HT1080 (cell line): Measurements from ENCODE around the gene NPAS4. TPM values are rescaled to one million over a fixed set of nuclear protein-coding genes. Genes with fewer than 3 reads are reported as not detected.

Experiments used
- DNase-seq: peaks from one replicate; pipeline ENCODE4 v3.0.0-alpha.2; 2015; ENCODE audit warnings: low read depth
- small RNA-seq: library from RNA; depleted of rRNA; stranded (forward); fragments of <200 nt; gene quantifications from one replicate; pipeline ENCODE3, GENCODE V24; 2014
- total RNA-seq: library from RNA; depleted of rRNA; stranded (reverse); fragments of >200 nt; shearing (Covaris generic); gene quantifications from 2 replicates; pipeline ENCODE4 v1.2.3, GENCODE V29; 2014; rRNA removed

The NPAS4 gene
- total RNA-seq, 1 experiment from 2014 or later: not detected

DNA sequence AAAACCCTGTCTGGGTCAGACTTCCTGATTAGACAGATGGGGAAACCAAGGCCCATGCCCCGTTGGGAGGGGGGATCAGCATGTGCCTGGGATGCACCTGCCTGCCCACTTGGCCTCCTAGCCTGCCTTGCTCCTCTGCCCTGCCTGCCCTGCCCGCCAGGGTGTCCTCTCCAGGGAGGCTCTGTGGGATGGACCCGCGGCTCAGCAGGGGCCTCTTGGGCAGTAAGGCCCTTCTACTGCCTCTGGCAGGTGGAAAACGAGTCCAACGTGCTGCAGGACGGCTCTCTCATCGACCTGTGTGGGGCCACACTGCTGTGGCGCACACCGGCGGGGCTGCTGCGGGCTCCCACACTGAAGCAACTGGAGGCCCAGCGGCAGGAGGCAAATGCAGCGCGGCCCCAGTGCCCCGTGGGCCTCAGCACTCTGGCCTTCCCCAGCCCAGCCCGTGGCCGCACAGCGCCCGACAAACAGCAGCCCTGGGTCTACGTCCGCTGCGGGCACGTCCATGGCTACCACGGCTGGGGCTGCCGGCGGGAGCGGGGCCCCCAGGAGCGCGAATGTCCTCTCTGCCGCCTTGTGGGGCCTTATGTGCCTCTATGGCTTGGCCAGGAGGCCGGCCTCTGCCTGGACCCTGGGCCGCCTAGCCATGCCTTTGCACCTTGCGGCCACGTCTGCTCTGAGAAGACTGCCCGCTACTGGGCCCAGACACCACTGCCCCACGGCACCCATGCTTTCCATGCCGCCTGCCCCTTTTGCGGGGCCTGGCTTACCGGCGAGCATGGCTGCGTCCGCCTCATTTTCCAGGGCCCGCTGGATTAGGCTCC lies 54.7 kb downstream of the NPAS4 start:
- DNase-seq: no peak

Small RNA genes lying within 50 kb of the gene (small RNA-seq; reads per million reads assigned to genes)
- not detected for gene RF00017
- not detected for gene RF00416
- 0.16 reads per million for gene RNU1-84P

Other genes starting within 250 kb of the NPAS4 start
- gene KLC2, start 163.3 kb upstream of the NPAS4 start, total RNA-seq: 13.2 and 14.2 TPM in 2 replicates
- 210 and 249 TPM in 2 replicates for gene RAB1B, start 152.4 kb upstream of the NPAS4 start, total RNA-seq
- gene CNIH2, start 142.9 kb upstream of the NPAS4 start, total RNA-seq: 1.5 and 2.6 TPM in 2 replicates
- gene YIF1A, start 131.9 kb upstream of the NPAS4 start, total RNA-seq: 114 and 127 TPM in 2 replicates
- gene TMEM151A, start 129.1 kb upstream of the NPAS4 start, total RNA-seq: not detected in 2 replicates
- gene CD248, start 104.0 kb upstream of the NPAS4 start, total RNA-seq: not detected in 2 replicates
- gene RIN1, start 84.6 kb upstream of the NPAS4 start, total RNA-seq: 44.2 and 47.5 TPM in 2 replicates
- gene BRMS1, start 75.9 kb upstream of the NPAS4 start, total RNA-seq: 69.9 and 78.7 TPM in 2 replicates
- gene B4GAT1, start 73.4 kb upstream of the NPAS4 start, total RNA-seq: 27.0 and 34.4 TPM in 2 replicates
- 0.37 and 0.68 TPM in 2 replicates for gene SLC29A2, start 49.3 kb upstream of the NPAS4 start, total RNA-seq
- 84.2 and 120 TPM in 2 replicates for gene MRPL11, start 17.8 kb downstream of the NPAS4 start, total RNA-seq
- 9.7 and 9.8 TPM in 2 replicates for gene PELI3, start 45.9 kb downstream of the NPAS4 start, total RNA-seq
- gene DPP3, start 59.4 kb downstream of the NPAS4 start, total RNA-seq: 65.2 and 83.9 TPM in 2 replicates
- 2.0 and 10.4 TPM in 2 replicates for gene BBS1, start 89.6 kb downstream of the NPAS4 start, total RNA-seq
- gene ZDHHC24, start 125.0 kb downstream of the NPAS4 start, total RNA-seq: 18.3 and 21.5 TPM in 2 replicates
- not detected in 2 replicates for gene ACTN3, start 125.9 kb downstream of the NPAS4 start, total RNA-seq
- gene CTSF, start 147.6 kb downstream of the NPAS4 start, total RNA-seq: 7.2 and 8.2 TPM in 2 replicates
- 0.03 TPM in 1 of 2 replicates, not detected in the other for gene CCDC87, start 172.0 kb downstream of the NPAS4 start, total RNA-seq
- gene CCS, start 172.2 kb downstream of the NPAS4 start, total RNA-seq: 12.6 and 13.2 TPM in 2 replicates
- 59.0 and 75.5 TPM in 2 replicates for gene RBM14, start 195.6 kb downstream of the NPAS4 start, total RNA-seq
- 93.9 and 99.1 TPM in 2 replicates for gene RBM4, start 217.7 kb downstream of the NPAS4 start, total RNA-seq